NCI-H128 (cell line): ENCODE measurements around the gene C1orf35.

Experiments used
- DNase-seq: peaks from one replicate; lab custom pipeline; 2025; ENCODE audit not compliant: unreplicated experiment; lab: John Stamatoyannopoulos, UW

The C1orf35 gene

DNA sequence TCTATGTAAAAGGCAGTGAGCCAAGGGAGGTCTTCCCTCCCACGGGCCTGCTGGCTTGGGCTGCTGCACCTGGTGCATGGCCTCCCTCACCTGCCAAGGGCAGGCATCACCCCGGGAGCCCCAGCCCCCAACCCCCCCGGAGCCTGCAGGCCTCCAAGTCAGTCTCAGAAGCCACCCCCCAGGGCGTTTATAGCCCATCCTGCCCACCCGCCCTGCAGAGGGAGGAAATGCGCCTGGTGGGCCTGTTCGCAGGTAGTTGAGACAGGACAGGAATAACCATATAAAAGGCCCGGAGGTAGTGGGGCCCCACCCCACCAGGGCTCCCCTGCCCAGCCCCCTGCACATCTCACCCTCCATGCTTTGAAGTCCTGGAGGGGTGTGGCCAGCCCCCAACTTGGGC is 38.8 kb downstream of the C1orf35 start:
- no peak for DNase-seq

DNA sequence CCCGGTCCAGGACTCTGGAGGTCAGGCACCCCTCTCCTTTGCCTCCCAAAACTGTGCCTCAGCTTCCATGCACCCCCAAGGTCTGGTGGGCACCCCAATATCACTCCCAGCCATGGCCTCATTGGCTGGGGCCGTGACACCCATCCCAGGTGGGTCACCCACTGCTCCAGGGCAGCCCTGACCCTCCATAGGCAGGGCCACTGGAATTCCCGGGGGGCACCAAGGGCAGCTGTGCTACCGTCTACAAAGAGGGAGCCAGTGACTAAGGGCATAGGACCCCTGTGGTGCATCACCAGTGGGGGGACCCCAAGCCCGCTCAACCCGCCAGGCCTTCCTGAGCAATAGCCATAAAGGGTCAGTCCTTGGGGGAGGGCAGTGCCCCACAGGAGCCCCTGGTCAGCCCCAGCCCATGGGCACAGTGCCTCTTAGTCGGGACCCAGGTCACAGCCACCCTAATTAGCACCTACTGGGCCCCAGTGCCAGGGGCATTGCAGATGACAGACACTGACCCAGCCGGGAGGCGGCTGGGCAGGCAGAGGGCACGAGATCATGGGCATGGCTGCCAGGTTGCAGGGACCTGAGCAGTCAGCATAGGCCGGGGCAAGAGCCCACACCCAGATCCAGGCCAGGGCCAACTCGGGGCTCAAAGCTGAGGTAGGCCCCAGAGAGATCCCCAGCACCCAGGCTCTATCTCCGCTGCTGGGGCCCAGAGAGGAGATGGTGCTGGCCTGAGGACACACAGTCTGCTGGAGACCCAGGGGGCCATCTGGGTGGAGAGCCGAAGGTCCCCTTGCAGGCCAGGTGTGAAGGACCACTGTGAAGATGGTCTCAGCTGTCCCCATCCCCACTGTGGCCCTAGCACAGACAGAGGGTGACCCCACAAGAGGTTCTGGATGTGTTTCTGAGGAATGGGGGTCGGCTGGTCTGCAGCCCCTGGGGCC is 39.6 kb downstream of the C1orf35 start:
- no peak for DNase-seq

DNA sequence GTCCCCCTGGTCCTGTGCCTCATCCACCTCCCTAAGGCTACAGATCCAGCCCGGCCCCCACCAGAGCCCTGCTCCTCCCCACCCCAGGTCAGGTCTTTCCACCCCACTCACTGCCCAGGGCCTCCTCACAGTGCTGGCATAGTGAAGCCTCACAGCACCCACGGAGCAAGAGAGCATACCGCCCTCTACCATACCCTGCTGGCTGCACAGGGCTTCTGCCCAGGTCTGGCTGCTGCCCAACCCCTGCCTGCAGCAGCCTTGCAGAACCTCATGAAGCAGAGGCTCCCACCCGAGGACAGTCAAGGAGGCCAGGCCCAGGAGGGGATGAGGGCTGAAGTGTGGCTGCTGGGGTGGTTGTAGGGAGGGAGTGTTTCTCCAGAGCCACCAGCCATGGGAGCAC is 40.3 kb downstream of the C1orf35 start:
- DNase-seq, result no peak

DNA sequence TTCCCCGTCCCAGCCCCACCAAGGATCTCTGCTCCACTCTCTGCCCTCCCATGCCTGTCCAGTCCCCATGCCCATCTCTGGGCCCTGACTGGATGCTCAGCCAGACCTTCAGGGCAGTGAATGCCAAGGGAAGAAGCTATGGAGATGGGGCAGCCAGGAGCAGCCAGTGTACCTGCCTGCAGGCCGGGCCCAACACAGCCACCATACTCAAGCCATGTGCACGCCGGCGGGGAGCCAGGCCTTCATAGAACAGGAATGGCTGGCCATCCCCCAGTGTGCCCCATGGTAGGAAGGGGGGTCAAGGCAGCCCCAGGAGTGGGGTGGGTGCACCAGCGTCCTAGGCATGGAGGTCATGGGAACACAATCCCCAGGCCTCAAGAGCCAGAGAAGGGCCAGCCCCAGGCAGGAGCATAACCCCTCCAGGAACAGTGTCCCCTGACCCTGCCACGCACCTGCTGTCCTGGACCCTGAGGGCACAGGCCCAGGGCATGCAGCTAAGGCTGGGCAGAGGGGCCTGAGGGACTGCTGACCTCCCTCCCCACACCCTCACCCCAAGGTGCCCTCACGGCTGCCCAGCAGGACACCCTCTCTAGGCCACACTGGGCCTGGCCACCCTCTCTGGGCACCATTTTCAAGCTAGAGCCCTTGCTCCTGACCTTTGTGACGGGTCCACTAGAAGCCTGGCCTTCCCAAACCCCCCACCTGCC is 40.9 kb downstream of the C1orf35 start:
- no peak for DNase-seq

DNA sequence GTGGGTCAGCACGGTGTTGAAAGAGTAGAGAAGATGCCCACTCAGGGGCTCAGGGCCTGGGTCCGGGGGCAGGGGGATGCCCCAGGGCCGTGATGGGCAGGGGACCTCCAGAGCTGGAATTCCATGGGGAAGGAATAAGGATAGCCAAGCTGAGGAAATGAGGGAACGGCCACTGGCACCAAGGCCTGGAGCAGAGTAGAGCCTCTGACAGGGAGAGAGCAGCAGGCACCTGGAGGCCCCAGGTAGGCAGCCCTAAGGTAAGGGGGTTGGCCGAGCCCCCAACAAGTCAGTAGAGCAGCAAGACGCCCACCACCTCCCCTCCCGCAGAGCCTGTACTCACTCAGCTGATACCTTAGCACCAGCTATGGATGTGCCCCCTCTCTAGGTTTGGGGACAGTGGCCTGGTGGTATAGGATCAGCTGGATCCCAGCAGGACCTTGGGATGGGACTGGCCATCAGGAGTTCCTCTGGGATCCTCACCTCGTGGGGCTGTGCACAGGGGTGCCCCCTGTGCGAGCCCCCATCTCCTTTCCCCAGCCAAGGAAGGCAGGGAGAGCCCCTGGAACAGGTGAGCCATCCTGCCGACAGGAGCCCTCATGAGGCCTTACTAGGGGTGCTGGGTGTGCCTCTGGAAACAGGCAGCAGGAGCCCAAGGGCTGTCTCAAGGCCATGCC is 41.6 kb downstream of the C1orf35 start:
- DNase-seq, result no peak

DNA sequence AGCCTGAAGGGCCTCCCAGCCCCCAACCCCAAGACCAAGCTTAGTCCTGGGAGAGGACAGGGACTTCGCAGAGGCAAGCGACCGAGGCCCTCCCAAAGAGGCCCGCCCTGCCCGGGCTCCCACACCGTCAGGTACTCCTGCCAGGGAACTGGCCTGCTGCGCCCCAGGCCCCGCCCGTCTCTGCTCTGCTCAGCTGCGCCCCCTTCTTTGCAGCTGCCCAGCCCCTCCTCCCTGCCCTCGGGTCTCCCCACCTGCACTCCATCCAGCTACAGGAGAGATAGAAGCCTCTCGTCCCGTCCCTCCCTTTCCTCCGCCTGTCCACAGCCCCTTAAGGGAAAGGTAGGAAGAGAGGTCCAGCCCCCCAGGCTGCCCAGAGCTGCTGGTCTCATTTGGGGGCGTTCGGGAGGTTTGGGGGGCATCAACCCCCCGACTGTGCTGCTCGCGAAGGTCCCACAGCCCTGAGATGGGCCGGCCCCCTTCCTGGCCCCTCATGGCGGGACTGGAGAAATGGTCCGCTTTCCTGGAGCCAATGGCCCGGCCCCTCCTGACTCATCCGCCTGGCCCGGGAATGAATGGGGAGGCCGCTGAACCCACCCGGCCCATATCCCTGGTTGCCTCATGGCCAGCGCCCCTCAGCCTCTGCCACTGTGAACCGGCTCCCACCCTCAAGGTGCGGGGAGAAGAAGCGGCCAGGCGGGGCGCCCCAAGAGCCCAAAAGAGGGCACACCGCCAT is 42.5 kb downstream of the C1orf35 start:
- no peak for DNase-seq

DNA sequence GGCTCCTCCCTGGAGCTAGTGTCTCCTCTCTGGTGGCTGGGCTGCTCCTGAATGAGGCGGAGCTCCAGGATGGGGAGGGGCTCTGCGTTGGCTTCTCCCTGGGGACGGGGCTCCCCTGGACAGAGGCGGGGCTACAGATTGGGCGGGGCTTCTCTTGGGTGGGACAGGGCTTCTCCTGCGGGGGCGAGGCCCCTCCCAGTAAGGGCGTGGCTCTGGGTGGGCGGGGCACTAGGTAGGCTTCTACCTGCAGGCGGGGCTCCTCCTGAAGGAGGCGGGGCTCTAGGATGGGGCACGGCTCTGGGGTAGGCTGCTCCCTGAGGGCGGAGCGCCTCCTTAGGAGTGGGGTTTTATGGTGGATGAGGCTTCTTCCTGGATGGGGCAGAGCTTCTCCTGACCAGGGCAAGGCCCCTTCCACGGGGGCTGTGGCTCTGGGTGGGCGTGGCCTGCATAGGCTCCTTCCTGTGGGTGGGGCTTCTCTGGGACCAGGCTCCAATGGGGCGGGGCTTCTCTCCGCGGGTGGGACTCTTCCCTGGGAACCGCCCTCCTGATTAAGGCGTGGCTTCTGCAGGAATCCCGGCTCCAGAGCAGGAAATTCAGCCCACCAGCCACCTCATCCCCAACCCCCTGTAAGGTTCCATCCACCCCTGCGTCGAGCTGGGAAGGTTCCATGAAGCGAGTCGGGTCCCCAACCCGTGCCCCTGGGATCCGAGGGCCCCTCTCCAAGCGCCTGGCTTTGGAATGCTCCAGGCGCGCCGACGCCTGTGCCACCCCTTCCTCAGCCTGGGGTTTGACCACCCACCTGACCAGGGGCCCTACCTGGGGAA is 43.3 kb downstream of the C1orf35 start:
- no peak for DNase-seq

DNA sequence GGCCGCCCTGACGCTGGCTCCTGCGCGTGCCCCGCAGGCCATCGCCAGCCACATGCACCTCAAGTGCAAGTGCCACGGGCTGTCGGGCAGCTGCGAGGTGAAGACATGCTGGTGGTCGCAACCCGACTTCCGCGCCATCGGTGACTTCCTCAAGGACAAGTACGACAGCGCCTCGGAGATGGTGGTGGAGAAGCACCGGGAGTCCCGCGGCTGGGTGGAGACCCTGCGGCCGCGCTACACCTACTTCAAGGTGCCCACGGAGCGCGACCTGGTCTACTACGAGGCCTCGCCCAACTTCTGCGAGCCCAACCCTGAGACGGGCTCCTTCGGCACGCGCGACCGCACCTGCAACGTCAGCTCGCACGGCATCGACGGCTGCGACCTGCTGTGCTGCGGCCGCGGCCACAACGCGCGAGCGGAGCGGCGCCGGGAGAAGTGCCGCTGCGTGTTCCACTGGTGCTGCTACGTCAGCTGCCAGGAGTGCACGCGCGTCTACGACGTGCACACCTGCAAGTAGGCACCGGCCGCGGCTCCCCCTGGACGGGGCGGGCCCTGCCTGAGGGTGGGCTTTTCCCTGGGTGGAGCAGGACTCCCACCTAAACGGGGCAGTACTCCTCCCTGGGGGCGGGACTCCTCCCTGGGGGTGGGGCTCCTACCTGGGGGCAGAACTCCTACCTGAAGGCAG is 44.0 kb downstream of the C1orf35 start:
- no peak for DNase-seq

DNA sequence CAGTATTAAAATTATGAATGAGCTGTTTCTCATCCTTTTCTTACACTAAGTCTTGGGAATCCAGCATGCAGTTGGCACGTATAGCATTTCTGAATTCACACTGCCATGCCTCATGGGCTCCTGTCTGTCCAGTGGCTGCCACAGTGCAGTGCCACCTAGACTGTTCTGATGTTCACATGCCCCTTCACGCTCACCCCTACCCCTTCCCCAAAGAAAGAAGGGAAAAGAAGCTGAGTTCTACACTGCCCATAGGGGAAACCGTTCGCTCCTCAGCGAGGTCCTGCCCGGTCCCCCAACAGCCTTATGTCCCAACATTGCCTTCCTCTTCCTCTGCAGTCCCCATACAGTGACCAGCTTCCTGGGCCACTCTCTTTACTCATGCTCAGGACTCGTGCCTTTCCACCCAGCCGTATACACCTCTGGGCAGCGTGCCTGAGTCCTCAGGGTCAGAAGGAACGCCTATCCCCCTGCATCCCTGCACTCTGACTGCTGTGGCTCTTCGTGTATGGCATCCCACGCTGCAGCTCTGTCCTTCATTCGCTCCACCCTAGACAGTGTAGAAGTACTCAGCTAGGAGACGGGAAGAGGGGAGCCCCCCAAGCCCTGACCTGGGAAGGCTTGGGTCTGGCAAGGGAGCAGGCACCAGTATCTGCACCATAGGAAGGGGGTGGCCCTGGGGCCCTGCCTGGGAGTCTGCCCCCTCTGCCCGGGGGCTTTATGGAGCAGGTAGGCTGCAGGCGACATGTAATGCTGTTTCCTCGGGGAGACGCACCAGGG is 44.8 kb downstream of the C1orf35 start:
- DNase-seq, result no peak
